ENCODE results near the gene SYNGAP1. TPM values are rescaled to one million over a fixed set of nuclear protein-coding genes. Genes with fewer than 3 reads are reported as not detected.

SYNGAP1 gene
- total RNA-seq, 1 donor = 6.9 TPM

- H3K36me3 ChIP-seq (ENCODE audit: insufficient read depth, low read length) = no peaks in the 10 kb centered on the region
- peak; percentile 99 for DNase-seq (ENCODE audit: insufficient read length, low spot score, missing footprints)
- H3K4me3 ChIP-seq (ENCODE audit: insufficient read depth, low read length) = peak within 1 kb of the TSS; percentile 92
- H3K4me2 ChIP-seq (ENCODE audit: insufficient read depth, low read length) = peak within 1 kb of the TSS; percentile 85
- H3K79me2 ChIP-seq (ENCODE audit: insufficient read depth, low read length) = peaks cover 44% of the 10 kb centered on the region
- peak within 1 kb of the TSS; percentile 95 for H2AFZ ChIP-seq (ENCODE audit: low read length)
- no peaks in the 10 kb centered on the region for H3K9me3 ChIP-seq (ENCODE audit: low read depth, low read length)
- no peaks in the 10 kb centered on the region for H4K20me1 ChIP-seq (ENCODE audit: insufficient read depth, low read length)
- peak within 1 kb of the TSS; percentile 88 for H3K27ac ChIP-seq (ENCODE audit: low read depth, low read length)
- peaks cover 27% of the 10 kb centered on the region for H3K4me1 ChIP-seq (ENCODE audit: insufficient read depth, low read length)
- TF ChIP-seq CTCF (IDR thresholded peaks at IDR 0.05; ENCODE audit: extremely low read depth, low read depth, low read length) = peak; percentile 98
- H3K27me3 ChIP-seq (ENCODE audit: insufficient read depth, low read length) = no peaks in the 10 kb centered on the region
Measured at GRCh38 chr6:33391278-33391921, 28.5 kb upstream of the SYNGAP1 start, which contains the start of gene KIFC1. KIFC1 (plus strand) TSS chr6:33391823; CDS start chr6:33391986, 163 bp downstream.

GRCh38 chr6:33391922-33392594, 27.8 kb upstream of the SYNGAP1 start:
- H3K4me1 ChIP-seq (ENCODE audit: insufficient read depth, low read length) = peaks cover 27% of the 10 kb centered on the region
- no peaks in the 10 kb centered on the region for H4K20me1 ChIP-seq (ENCODE audit: insufficient read depth, low read length)
- H3K4me2 ChIP-seq (ENCODE audit: insufficient read depth, low read length) = peak overlapping the region; percentile 85
- H3K9me3 ChIP-seq (ENCODE audit: low read depth, low read length) = no peaks in the 10 kb centered on the region
- TF ChIP-seq CTCF (IDR thresholded peaks at IDR 0.05; ENCODE audit: extremely low read depth, low read depth, low read length) = no peak
- no peaks in the 10 kb centered on the region for H3K27me3 ChIP-seq (ENCODE audit: insufficient read depth, low read length)
- H3K36me3 ChIP-seq (ENCODE audit: insufficient read depth, low read length) = no peaks in the 10 kb centered on the region
- H3K27ac ChIP-seq (ENCODE audit: low read depth, low read length) = peak overlapping the region; percentile 69
- H2AFZ ChIP-seq (ENCODE audit: low read length) = peak overlapping the region; percentile 95
- peak overlapping the region; percentile 92 for H3K4me3 ChIP-seq (ENCODE audit: insufficient read depth, low read length)
- peaks cover 49% of the 10 kb centered on the region for H3K79me2 ChIP-seq (ENCODE audit: insufficient read depth, low read length)
- DNase-seq (ENCODE audit: insufficient read length, low spot score, missing footprints) = peak; percentile 57

- peaks cover 27% of the 10 kb centered on the region for H3K4me1 ChIP-seq (ENCODE audit: insufficient read depth, low read length)
- peak overlapping the region; percentile 92 for H3K4me3 ChIP-seq (ENCODE audit: insufficient read depth, low read length)
- peak overlapping the region; percentile 95 for H2AFZ ChIP-seq (ENCODE audit: low read length)
- peak; percentile 48 for DNase-seq (ENCODE audit: insufficient read length, low spot score, missing footprints)
- no peaks in the 10 kb centered on the region for H3K9me3 ChIP-seq (ENCODE audit: low read depth, low read length)
- no peaks in the 10 kb centered on the region for H4K20me1 ChIP-seq (ENCODE audit: insufficient read depth, low read length)
- H3K4me2 ChIP-seq (ENCODE audit: insufficient read depth, low read length) = peak overlapping the region; percentile 85
- no peak for TF ChIP-seq CTCF (IDR thresholded peaks at IDR 0.05; ENCODE audit: extremely low read depth, low read depth, low read length)
- H3K36me3 ChIP-seq (ENCODE audit: insufficient read depth, low read length) = no peaks in the 10 kb centered on the region
- H3K27me3 ChIP-seq (ENCODE audit: insufficient read depth, low read length) = no peaks in the 10 kb centered on the region
- peaks cover 52% of the 10 kb centered on the region for H3K79me2 ChIP-seq (ENCODE audit: insufficient read depth, low read length)
- H3K27ac ChIP-seq (ENCODE audit: low read depth, low read length) = peak overlapping the region; percentile 69
Measured at GRCh38 chr6:33392595-33392948, 27.3 kb upstream of the SYNGAP1 start.

- TF ChIP-seq CTCF (IDR thresholded peaks at IDR 0.05; ENCODE audit: extremely low read depth, low read depth, low read length) = no peak
- Histone ChIP-seq H3K4me2 (ENCODE audit: insufficient read depth, low read length) (peak overlapping the region; percentile 85), H3K9me3 (ENCODE audit: low read depth, low read length) (no peaks in the 10 kb centered on the region), H3K4me3 (ENCODE audit: insufficient read depth, low read length) (peak overlapping the region; percentile 92), H3K27ac (ENCODE audit: low read depth, low read length) (peak overlapping the region; percentile 69), H2AFZ (ENCODE audit: low read length) (peak overlapping the region; percentile 95), H4K20me1 (ENCODE audit: insufficient read depth, low read length) (no peaks in the 10 kb centered on the region), H3K79me2 (ENCODE audit: insufficient read depth, low read length) (peaks cover 56% of the 10 kb centered on the region), H3K36me3 (ENCODE audit: insufficient read depth, low read length) (no peaks in the 10 kb centered on the region), H3K27me3 (ENCODE audit: insufficient read depth, low read length) (no peaks in the 10 kb centered on the region), H3K4me1 (ENCODE audit: insufficient read depth, low read length) (peaks cover 27% of the 10 kb centered on the region)
- DNase-seq (ENCODE audit: insufficient read length, low spot score, missing footprints) = peak; percentile 46
Measured at GRCh38 chr6:33392979-33393378, 26.9 kb upstream of the SYNGAP1 start.

Measured in osteoblast (primary cell).